WTC11 (cell line): ENCODE measurements around the gene BTBD2. TPM values are rescaled to one million over a fixed set of nuclear protein-coding genes. Genes with fewer than 3 reads are reported as not detected.

Experiments used
- ATAC-seq: fragments of 200-7000 bp; cut with Tn5 transposase; 2 replicates; pipeline ENCODE4 v1.10.0; 2021; ENCODE audit warnings: mild to moderate bottlenecking, moderate library complexity
- CTCF ChIA-PET: fragments of 300-600 bp; sonication (Branson Sonifier 250); formaldehyde crosslinking; loops from one replicate; lab custom pipeline; 2021; ENCODE audit warnings: antibody characterized with exemption; lab: Charles Lee
- POLR2A ChIA-PET: fragments of 350-600 bp; sonication (Branson Sonifier 250); formaldehyde crosslinking; loops from one replicate; lab custom pipeline; 2021; ENCODE audit warnings: antibody characterized with exemption; lab: Charles Lee
- DNase-seq: peaks from one replicate; pipeline ENCODE4 v3.0.0; 2021; ENCODE audit warnings: low spot score
- H3K27ac Mint-ChIP-seq: 2 replicates; pipeline ENCODE4 v1.8.0; 2021; ENCODE audit warnings: mixed read lengths
- H3K27me3 Mint-ChIP-seq: 2 replicates; pipeline ENCODE4 v1.8.0; 2021; ENCODE audit warnings: low read depth, mild to moderate bottlenecking, moderate library complexity, mixed read lengths
- H3K36me3 Mint-ChIP-seq: 2 replicates; pipeline ENCODE4 v1.8.0; 2021; ENCODE audit warnings: mixed read lengths
- H3K4me1 Mint-ChIP-seq: 2 replicates; pipeline ENCODE4 v1.8.0; 2022; ENCODE audit warnings: mixed read lengths
- H3K4me3 Mint-ChIP-seq: 2 replicates; pipeline ENCODE4 v1.8.0; 2021; ENCODE audit warnings: mild to moderate bottlenecking, moderate library complexity, mixed read lengths
- H3K9me3 Mint-ChIP-seq: 2 replicates; pipeline ENCODE4 v1.8.0; 2021; ENCODE audit warnings: mixed read lengths
- CREM ChIP-seq: sonication (generic); formaldehyde crosslinking; IDR thresholded peaks from 2 replicates; pipeline ENCODE4 v1.8.1; 2022; ENCODE audit warnings: mild to moderate bottlenecking, missing genetic modification reagents, moderate library complexity
- ELF4 ChIP-seq: sonication (generic); formaldehyde crosslinking; IDR thresholded peaks from 2 replicates; pipeline ENCODE4 v1.8.1; 2022; ENCODE audit warnings: low read depth, mild to moderate bottlenecking, moderate library complexity, missing genetic modification reagents
- FOXK1 ChIP-seq: sonication (generic); formaldehyde crosslinking; IDR thresholded peaks from 2 replicates; pipeline ENCODE4 v1.8.0; 2022; ENCODE audit warnings: mild to moderate bottlenecking, moderate library complexity, missing genetic modification reagents
- FOXP1 ChIP-seq: sonication (generic); formaldehyde crosslinking; IDR thresholded peaks from 2 replicates; pipeline ENCODE4 v1.8.0; 2022; ENCODE audit warnings: missing genetic modification reagents, mild to moderate bottlenecking, moderate library complexity, borderline replicate concordance
- KAT7 ChIP-seq: sonication (generic); formaldehyde crosslinking; IDR thresholded peaks from 2 replicates; pipeline ENCODE4 v1.8.1; 2023; ENCODE audit warnings: missing genetic modification reagents, mild to moderate bottlenecking, borderline replicate concordance
- MXD4 ChIP-seq: fragments of 250-450 bp; sonication (Bioruptor Pico); IDR thresholded peaks from 2 replicates; pipeline ENCODE4 v1.8.0; 2021; ENCODE audit warnings: mild to moderate bottlenecking, moderate library complexity, borderline replicate concordance
- RELA ChIP-seq: sonication (generic); formaldehyde crosslinking; IDR thresholded peaks from 2 replicates; pipeline ENCODE4 v1.8.1; 2022; ENCODE audit warnings: missing genetic modification reagents, mild to moderate bottlenecking, borderline replicate concordance
- SMAD3 ChIP-seq: sonication (generic); formaldehyde crosslinking; IDR thresholded peaks from 2 replicates; pipeline ENCODE4 v1.8.0; 2022; ENCODE audit warnings: missing genetic modification reagents, mild to moderate bottlenecking, borderline replicate concordance
- total RNA-seq: library from RNA; stranded (reverse); gene quantifications from 3 replicates; pipeline ENCODE4 v1.2.3, GENCODE V29; 2021
- TF ChIP-seq, protein P1 (sequence below): sonication (generic); formaldehyde crosslinking; IDR thresholded peaks from 2 replicates; pipeline ENCODE4 v1.8.1; 2022; ENCODE audit warnings: low read depth, mild to moderate bottlenecking, moderate library complexity, missing genetic modification reagents, borderline replicate concordance
- TF ChIP-seq, protein P2 (sequence below): sonication (generic); formaldehyde crosslinking; IDR thresholded peaks from 2 replicates; pipeline ENCODE4 v1.8.0; 2023; ENCODE audit warnings: mild to moderate bottlenecking, missing genetic modification reagents
- TF ChIP-seq, protein P3 (sequence below): sonication (generic); formaldehyde crosslinking; IDR thresholded peaks from 2 replicates; pipeline ENCODE4 v1.8.0; 2022; ENCODE audit warnings: missing genetic modification reagents
- TF ChIP-seq, protein P4 (sequence below): sonication (generic); formaldehyde crosslinking; IDR thresholded peaks from 2 replicates; pipeline ENCODE4 v1.8.1; 2023; ENCODE audit warnings: mild to moderate bottlenecking, missing genetic modification reagents, moderate library complexity
- TF ChIP-seq, protein P5 (sequence below): fragments of 200-600 bp; IDR thresholded peaks from 2 replicates; pipeline ENCODE4 v1.8.0; 2022; ENCODE audit warnings: antibody characterized with exemption
- TF ChIP-seq, protein P6 (sequence below): sonication (generic); formaldehyde crosslinking; conservative IDR thresholded peaks from 2 replicates; pipeline ENCODE4 v1.8.1; 2023; ENCODE audit warnings: mild to moderate bottlenecking, low read depth, missing genetic modification reagents, moderate library complexity

BTBD2 gene
- total RNA-seq, 1 experiment from 2014 or later = 106 TPM

DNA sequence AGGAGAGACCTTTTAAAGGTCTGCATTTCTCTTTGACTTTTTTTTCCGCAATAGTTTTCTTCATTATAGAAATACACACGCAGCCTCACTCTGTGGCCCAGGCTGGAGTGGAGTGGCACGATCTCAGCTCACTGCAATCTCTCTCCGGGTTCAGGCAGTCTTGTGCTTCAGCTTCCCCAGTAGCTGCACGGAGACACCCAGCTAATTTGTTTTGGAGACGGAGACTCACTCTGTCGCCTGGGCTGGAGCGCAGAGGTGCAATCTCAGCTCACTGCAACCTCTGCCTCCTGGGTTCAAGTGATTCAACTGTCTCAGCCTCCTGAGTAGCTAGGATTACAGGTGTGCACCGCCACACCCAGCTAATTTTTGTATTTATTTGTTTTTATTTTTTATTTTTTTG lies 47.3 kb upstream of the BTBD2 start:
- no peak for ATAC-seq
- H3K9me3 Mint-ChIP-seq = no peaks in the 10 kb centered on the region
- TF ChIP-seq KAT7 = no peak
- TF ChIP-seq, all 79 proteins: peak for 0

DNA sequence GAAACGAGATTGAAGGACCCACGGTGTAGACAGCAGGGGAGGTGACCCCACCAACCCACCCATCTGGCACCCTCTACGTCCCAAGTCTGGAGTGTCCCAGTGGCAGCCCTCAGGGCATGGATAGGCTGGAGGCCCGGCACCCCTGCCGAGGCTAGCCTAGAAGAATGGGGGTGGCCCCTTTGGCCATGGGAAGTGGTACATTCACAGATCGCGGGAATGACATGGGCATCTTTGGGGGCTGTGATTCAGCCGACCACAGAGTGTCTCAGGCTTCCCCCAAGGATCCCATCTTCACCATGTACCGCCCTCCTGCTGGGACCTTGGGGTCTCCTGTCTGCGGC lies 46.8 kb upstream of the BTBD2 start:
- peak overlapping the region; percentile 87 for H3K4me3 Mint-ChIP-seq
- no peaks in the 10 kb centered on the region for H3K27me3 Mint-ChIP-seq
- no peaks in the 10 kb centered on the region for H3K36me3 Mint-ChIP-seq
- H3K9me3 Mint-ChIP-seq = no peaks in the 10 kb centered on the region
- ChIA-PET POLR2A (interaction anchor here (0.6 to 0.9 kb wide), 4 partner anchors 10 to 307 kb away, joined by 3 to 4 read pairs (median 3); no protein-coding TSS in a partner anchor), CTCF (interaction anchor here (0.9 to 1.0 kb wide), 4 partner anchors 8 to 132 kb away, joined by 4 to 5 read pairs (median 4); no protein-coding TSS in a partner anchor)
- peak overlapping the region; percentile 97 for H3K27ac Mint-ChIP-seq
- no peak for ATAC-seq
- no peak for DNase-seq
- TF ChIP-seq RELA (CRISPR knock-in tag) = 0 out of 2 replicates have a peak, but pooled peaks have one; percentile 33
- TF ChIP-seq FOXP1 (CRISPR knock-in tag) = no peak
- 0 out of 2 replicates have a peak, but pooled peaks have one; percentile 35 for TF ChIP-seq CREM (CRISPR knock-in tag)
- H3K4me1 Mint-ChIP-seq = peaks cover 28% of the 10 kb centered on the region

More for the DNA sequence above, 47.3 kb upstream of the BTBD2 start:
- peaks cover 28% of the 10 kb centered on the region for H3K4me1 Mint-ChIP-seq
- peak overlapping the region; percentile 97 for H3K27ac Mint-ChIP-seq
- H3K27me3 Mint-ChIP-seq = no peaks in the 10 kb centered on the region
- H3K4me3 Mint-ChIP-seq = peak overlapping the region; percentile 87
- POLR2A ChIA-PET = interaction anchor here (0.9 kb wide), 1 partner anchor 11 kb away, joined by 3 read pairs; no protein-coding TSS in a partner anchor
- CTCF ChIA-PET = interaction anchor here (0.6 to 1.2 kb wide), 2 partner anchors 10 to 11 kb away, joined by 3 to 5 read pairs; no protein-coding TSS in a partner anchor
- no peak for DNase-seq
- H3K36me3 Mint-ChIP-seq = no peaks in the 10 kb centered on the region

DNA sequence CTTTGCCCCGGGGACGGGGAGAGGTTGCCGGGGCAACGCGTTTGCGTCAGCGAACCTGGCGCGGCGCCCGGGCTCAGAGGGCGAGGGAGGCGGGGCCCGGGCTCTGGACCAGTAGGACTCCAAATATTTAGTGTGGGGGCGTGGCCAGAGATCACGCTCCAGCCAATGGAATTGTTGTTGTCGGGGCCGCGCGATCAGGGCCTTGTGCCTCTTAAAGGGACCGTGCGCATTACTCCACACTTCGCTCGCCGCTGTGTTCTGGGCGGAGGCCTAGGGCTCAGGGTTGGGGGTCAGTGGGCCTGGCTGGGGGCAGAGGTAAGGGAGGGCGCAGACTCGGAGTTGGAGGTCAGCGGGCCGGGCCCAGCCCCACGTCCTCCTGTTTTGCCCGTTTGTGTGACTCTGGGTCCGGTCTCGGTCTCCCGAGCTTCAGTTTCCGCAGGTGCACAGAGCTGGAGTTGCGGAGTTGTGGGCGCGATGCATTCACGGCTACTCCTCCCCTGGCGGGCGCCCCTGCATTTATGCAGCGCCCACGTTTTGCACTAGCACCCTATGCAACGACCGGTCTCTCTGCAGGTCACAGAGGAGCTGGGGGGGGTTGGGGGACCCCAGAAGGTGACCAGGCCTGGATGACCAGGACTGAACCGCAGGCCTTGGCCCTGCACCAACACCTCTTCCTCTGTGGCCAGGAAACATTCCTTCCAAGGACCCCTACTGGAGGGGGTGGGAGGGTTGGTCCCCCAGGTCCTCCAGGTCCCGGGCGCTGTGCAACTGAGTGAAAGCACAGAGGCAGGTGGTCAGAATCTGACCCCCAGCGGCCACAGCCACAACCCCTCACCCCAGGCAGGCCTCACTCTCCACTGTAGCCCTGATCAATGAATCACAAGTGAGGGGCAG lies 46.2 kb upstream of the BTBD2 start:
- no peaks in the 10 kb centered on the region for H3K36me3 Mint-ChIP-seq
- peak overlapping the region; percentile 87 for H3K4me3 Mint-ChIP-seq
- no peaks in the 10 kb centered on the region for H3K9me3 Mint-ChIP-seq
- H3K27me3 Mint-ChIP-seq = no peaks in the 10 kb centered on the region
- ChIA-PET POLR2A (interaction anchor here (0.6 to 0.9 kb wide), 3 partner anchors 20 to 307 kb away, joined by 3 to 4 read pairs (median 3); no protein-coding TSS in a partner anchor), CTCF (interaction anchor here (0.7 to 1.1 kb wide), 6 partner anchors 9 to 132 kb away, joined by 3 to 5 read pairs (median 4); no protein-coding TSS in a partner anchor)
- peak overlapping the region; percentile 97 for H3K27ac Mint-ChIP-seq
- H3K4me1 Mint-ChIP-seq = peaks cover 28% of the 10 kb centered on the region
- ATAC-seq (peak; percentile 89), DNase-seq (peak; percentile 99)
- TF ChIP-seq ELF4 (no peak), KAT7 (no peak), SMAD3 (CRISPR knock-in tag) (no peak), FOXK1 (CRISPR knock-in tag) (peak; percentile 74; the same call in 1 of the 2 replicates), MXD4 (CRISPR knock-in tag) (no peak)
- TF ChIP-seq, protein P1, sequence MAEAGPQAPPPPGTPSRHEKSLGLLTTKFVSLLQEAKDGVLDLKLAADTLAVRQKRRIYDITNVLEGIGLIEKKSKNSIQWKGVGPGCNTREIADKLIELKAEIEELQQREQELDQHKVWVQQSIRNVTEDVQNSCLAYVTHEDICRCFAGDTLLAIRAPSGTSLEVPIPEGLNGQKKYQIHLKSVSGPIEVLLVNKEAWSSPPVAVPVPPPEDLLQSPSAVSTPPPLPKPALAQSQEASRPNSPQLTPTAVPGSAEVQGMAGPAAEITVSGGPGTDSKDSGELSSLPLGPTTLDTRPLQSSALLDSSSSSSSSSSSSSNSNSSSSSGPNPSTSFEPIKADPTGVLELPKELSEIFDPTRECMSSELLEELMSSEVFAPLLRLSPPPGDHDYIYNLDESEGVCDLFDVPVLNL (CRISPR knock-in tag) = 0 out of 2 replicates have a peak, but pooled peaks have one; percentile 36
- TF ChIP-seq, protein P2, sequence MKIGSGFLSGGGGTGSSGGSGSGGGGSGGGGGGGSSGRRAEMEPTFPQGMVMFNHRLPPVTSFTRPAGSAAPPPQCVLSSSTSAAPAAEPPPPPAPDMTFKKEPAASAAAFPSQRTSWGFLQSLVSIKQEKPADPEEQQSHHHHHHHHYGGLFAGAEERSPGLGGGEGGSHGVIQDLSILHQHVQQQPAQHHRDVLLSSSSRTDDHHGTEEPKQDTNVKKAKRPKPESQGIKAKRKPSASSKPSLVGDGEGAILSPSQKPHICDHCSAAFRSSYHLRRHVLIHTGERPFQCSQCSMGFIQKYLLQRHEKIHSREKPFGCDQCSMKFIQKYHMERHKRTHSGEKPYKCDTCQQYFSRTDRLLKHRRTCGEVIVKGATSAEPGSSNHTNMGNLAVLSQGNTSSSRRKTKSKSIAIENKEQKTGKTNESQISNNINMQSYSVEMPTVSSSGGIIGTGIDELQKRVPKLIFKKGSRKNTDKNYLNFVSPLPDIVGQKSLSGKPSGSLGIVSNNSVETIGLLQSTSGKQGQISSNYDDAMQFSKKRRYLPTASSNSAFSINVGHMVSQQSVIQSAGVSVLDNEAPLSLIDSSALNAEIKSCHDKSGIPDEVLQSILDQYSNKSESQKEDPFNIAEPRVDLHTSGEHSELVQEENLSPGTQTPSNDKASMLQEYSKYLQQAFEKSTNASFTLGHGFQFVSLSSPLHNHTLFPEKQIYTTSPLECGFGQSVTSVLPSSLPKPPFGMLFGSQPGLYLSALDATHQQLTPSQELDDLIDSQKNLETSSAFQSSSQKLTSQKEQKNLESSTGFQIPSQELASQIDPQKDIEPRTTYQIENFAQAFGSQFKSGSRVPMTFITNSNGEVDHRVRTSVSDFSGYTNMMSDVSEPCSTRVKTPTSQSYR = no peak
- TF ChIP-seq, protein P3, sequence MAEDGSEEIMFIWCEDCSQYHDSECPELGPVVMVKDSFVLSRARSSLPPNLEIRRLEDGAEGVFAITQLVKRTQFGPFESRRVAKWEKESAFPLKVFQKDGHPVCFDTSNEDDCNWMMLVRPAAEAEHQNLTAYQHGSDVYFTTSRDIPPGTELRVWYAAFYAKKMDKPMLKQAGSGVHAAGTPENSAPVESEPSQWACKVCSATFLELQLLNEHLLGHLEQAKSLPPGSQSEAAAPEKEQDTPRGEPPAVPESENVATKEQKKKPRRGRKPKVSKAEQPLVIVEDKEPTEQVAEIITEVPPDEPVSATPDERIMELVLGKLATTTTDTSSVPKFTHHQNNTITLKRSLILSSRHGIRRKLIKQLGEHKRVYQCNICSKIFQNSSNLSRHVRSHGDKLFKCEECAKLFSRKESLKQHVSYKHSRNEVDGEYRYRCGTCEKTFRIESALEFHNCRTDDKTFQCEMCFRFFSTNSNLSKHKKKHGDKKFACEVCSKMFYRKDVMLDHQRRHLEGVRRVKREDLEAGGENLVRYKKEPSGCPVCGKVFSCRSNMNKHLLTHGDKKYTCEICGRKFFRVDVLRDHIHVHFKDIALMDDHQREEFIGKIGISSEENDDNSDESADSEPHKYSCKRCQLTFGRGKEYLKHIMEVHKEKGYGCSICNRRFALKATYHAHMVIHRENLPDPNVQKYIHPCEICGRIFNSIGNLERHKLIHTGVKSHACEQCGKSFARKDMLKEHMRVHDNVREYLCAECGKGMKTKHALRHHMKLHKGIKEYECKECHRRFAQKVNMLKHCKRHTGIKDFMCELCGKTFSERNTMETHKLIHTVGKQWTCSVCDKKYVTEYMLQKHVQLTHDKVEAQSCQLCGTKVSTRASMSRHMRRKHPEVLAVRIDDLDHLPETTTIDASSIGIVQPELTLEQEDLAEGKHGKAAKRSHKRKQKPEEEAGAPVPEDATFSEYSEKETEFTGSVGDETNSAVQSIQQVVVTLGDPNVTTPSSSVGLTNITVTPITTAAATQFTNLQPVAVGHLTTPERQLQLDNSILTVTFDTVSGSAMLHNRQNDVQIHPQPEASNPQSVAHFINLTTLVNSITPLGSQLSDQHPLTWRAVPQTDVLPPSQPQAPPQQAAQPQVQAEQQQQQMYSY (CRISPR knock-in tag) = no peak
- TF ChIP-seq, protein P4, sequence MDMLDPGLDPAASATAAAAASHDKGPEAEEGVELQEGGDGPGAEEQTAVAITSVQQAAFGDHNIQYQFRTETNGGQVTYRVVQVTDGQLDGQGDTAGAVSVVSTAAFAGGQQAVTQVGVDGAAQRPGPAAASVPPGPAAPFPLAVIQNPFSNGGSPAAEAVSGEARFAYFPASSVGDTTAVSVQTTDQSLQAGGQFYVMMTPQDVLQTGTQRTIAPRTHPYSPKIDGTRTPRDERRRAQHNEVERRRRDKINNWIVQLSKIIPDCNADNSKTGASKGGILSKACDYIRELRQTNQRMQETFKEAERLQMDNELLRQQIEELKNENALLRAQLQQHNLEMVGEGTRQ = no peak
- TF ChIP-seq, protein P5, sequence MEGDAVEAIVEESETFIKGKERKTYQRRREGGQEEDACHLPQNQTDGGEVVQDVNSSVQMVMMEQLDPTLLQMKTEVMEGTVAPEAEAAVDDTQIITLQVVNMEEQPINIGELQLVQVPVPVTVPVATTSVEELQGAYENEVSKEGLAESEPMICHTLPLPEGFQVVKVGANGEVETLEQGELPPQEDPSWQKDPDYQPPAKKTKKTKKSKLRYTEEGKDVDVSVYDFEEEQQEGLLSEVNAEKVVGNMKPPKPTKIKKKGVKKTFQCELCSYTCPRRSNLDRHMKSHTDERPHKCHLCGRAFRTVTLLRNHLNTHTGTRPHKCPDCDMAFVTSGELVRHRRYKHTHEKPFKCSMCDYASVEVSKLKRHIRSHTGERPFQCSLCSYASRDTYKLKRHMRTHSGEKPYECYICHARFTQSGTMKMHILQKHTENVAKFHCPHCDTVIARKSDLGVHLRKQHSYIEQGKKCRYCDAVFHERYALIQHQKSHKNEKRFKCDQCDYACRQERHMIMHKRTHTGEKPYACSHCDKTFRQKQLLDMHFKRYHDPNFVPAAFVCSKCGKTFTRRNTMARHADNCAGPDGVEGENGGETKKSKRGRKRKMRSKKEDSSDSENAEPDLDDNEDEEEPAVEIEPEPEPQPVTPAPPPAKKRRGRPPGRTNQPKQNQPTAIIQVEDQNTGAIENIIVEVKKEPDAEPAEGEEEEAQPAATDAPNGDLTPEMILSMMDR = no peak
- TF ChIP-seq, protein P6, sequence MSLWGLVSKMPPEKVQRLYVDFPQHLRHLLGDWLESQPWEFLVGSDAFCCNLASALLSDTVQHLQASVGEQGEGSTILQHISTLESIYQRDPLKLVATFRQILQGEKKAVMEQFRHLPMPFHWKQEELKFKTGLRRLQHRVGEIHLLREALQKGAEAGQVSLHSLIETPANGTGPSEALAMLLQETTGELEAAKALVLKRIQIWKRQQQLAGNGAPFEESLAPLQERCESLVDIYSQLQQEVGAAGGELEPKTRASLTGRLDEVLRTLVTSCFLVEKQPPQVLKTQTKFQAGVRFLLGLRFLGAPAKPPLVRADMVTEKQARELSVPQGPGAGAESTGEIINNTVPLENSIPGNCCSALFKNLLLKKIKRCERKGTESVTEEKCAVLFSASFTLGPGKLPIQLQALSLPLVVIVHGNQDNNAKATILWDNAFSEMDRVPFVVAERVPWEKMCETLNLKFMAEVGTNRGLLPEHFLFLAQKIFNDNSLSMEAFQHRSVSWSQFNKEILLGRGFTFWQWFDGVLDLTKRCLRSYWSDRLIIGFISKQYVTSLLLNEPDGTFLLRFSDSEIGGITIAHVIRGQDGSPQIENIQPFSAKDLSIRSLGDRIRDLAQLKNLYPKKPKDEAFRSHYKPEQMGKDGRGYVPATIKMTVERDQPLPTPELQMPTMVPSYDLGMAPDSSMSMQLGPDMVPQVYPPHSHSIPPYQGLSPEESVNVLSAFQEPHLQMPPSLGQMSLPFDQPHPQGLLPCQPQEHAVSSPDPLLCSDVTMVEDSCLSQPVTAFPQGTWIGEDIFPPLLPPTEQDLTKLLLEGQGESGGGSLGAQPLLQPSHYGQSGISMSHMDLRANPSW = no peak
